Hematopoietic multipotent progenitor cell treated with erythropoietin and hydrocortisone succinate and interleukin-3 and kit ligand, for 4 days (in vitro differentiated cells): ENCODE measurements around the gene ZNF521.

Source experiments
- DNase-seq: peaks from one replicate; pipeline ENCODE4 v3.0.0-alpha.2; 2015

The ZNF521 gene

DNA sequence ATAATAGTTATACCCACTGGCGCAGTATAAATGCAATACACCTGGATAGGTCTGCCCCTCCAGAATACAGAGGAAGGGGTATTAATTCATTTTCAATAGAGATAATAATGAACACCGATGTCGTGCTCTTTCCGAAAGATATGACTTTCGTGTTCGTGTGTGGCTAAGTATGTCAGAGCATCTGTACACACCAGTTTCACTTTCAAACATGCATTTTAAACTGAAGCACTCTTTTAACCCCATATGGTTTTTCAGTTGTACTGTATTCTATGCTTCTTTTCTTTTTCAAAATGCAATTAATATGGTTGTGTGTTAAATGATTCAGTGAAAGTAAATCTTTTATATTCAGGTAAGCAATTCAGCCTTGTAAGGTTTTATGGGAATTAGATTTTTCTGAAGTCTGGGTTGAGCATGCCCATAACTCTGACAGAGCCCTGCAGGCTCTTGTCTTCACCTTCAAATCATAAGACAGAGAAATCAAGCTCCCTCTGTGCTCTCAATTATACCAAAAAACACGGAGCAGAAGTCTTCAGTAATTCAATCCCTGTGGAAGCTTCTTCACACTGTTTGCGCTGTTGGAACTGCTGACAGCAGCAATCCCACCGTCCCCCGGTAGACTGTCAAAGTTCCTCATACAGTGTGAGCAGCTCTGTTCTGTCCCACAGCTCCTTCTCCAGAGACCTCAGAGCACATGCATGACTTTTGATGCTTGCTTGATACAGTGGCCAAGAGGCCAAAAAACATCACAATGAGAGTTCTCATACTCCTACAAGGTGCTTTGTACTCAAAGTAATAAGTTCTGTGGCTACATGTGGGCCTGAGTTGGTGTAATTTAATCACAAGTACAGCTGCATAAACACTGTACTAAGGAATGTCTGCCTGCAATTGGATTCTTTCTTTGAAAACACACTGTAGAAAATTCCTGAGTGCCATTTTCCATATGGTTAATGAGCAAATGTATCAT is 186.8 kb downstream of the ZNF521 start:
- peak; percentile 69 for DNase-seq

DNA sequence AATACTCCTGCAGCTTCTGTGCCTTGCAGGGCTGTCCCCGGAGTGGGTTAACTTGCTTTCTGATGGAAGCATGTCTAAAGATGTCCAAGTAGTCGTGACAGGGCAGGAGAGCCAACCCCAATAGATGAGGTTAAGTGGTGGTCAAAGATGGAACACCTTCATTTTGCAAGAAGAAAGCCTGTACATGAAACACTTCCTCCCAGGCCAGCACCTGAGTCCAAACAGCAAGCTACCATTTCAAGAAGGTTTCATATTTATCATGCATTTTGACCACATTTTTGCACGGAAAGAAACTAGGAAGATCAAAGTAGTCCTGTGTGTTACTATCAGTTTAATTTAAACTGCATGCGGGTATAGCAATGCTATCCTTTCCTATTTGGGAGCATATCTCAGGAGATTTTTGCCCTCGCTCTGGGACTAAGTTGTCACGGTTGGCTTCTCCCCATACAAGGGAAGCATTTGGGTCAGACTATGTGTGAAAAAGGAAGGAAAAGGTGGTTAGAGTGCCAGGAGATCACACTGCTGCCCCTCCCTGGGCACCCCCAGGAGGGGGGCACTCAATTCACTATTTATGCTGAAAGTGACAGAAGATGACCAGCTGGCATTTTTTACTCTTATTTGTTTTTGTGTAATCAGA is 187.6 kb downstream of the ZNF521 start:
- no peak for DNase-seq

DNA sequence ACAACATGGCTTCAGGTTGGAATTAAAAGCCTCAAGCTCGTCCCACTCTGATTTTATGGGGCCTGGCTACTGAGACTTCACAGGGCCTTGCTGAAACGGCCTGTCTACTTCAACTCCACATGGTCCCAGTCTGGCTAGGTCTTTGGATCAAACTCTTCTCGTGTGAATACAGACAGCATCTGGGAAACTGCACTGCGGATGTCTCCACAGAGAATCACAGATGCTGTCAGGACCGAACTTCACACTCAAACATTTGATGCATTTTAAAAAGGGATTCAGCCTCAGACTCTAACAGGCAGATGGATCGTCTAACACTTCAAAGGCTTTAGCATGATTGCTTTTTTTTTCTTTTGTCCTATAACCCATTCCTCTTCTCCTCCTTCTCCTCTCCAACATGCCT is 198.5 kb downstream of the ZNF521 start:
- no peak for DNase-seq

DNA sequence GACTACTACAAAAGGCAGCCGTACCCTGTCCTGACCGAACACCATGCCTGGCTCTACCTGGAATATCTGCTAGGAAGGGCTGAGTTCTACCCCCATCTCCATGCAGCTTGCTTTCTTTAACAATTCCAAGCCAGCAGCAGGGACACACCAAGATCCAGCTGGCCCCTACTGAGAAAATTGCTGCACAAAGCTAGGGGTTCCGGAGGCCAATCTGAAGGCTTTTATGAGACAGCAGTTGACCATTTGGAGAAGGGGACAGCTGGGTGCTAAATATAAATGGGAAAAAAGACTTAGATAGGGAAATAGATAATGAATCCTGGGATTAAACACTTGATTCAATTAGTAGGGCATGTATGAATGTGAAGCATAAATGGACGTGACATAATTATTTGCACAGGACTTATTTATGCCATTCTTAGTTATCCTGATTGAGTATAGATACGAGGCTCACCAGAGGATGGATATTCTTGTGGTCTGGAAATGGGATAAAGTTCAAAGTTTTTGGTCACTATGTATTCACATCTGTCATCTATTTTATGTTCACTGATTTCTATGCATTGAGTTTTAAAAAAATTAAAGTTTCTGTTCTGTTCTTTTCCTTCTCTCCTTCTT is 204.0 kb downstream of the ZNF521 start:
- no peak for DNase-seq

DNA sequence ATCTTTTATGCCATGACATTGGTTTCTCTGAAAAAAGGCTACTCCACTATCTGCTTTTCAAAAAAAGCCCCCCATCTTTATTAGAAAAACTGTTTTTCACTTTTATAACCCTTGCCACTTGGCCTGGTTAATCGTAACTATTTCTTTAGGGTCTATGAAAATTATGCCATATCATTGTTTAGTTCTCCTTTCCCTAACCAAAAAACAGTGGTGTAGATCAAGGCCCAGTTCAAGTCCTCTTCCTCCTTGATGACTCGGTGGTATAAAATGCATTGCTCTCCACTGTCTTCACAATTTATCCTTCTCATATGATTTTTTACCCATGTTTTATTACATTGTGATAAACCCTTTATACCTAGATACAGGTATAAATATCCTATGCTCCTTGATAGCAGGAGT is 205.5 kb downstream of the ZNF521 start:
- DNase-seq, result peak; percentile 42

DNA sequence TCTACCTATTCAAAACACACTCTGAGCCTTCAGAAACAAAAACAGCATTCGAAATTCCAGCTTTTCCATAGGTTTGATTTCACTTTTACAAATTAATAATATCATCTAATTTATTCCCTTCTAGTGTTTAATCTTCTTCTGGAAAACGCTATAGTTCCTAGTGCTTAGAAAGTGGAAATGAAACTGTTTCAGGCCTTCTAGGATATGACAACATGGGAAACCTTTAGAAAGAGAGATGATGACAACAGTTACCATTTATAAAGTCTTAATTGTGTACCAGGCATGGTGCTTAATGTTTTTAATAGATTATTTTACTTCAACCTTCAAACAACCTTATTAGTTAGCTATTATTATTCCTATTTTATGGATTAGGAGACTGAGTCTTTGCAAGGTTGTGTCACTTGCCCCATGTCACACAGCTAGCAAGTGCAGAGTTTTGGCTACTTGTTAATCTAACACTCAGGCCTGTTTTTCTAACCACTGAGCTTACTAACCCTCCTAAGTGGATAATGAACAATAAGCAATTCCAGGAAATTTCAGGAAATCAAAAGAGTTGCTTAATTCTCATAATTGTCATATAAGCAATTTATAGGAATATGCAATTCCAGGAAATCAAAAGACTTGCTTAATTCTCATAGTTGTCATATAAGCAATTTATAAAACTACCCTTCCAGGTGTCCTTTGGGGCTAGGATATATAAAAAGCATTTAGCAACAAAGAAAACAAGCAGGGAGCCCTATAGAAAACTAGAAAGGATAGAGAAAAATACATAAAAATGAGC is 206.0 kb downstream of the ZNF521 start:
- no peak for DNase-seq

DNA sequence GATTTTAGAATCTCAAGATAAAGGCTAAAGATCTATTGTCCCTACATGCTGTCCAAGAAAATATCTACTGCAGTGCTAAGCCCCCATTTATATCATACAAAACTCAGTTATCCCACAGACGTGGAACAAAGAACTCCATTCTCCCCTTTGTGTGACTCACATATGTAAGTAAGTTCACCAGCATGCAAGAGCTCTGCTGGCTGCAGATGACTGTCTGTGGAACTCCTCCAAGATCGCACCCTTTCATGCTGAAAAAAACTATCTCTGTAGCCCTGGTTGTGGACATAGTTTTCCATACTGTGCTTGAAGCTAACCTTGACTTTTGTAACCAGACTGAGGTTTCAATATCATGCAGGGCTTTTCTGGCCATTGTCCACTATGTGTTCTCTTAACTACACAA is 207.1 kb downstream of the ZNF521 start:
- DNase-seq, result no peak

DNA sequence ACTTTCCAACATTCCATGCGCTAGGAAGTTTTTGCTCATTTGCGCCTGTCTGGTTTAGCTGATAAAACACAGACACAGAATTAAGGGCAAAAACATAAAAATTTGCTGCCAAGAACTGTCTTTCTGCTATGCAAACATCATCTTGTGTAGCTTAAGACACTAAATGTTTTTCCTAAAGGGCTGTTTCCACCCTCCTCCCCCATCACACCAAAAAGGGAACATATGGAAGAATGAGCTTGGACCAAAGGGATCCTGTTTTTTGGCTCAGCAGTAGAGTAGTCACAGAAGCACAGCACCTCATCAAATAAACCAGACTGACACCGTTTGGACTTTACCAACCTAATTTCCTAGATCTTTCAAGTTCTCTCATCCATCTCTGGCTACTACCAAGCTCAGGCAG is 210.1 kb downstream of the ZNF521 start:
- no peak for DNase-seq

DNA sequence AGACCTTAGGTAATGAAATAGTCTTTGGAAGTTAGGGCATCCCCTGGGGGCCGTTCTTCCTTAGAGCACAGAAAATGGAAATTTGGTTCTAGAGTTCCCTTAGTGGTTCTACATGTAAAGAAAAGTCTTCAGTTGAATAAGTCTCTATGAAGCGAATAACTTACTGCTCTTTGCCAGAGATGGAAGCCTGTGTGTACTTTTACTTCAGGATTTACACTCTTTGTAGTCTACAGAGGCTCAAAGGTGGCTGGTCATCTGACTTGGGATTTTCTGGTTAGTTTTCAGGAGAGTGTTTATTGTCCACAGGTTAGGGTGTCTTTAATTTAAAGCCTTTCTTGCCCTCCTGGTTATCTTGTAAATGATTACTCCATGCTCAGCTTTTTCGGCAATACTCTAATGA is 210.6 kb downstream of the ZNF521 start:
- no peak for DNase-seq

DNA sequence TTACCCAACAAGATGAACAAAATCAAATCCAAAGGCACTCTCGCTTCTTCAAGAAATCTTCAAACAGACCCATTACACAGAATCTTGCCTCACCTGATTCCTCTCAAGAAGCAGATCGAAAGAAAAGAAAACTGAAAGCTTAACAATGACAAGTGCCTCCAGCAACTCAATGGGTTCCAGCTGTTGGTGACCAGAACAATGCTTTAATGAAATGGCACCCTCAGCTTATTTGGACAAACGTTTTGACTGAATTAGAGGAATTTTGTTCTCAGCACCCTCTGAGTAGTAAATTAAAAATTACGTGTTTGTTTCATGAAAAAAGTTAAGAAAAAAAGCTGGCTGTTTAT is 211.0 kb downstream of the ZNF521 start:
- no peak for DNase-seq

DNA sequence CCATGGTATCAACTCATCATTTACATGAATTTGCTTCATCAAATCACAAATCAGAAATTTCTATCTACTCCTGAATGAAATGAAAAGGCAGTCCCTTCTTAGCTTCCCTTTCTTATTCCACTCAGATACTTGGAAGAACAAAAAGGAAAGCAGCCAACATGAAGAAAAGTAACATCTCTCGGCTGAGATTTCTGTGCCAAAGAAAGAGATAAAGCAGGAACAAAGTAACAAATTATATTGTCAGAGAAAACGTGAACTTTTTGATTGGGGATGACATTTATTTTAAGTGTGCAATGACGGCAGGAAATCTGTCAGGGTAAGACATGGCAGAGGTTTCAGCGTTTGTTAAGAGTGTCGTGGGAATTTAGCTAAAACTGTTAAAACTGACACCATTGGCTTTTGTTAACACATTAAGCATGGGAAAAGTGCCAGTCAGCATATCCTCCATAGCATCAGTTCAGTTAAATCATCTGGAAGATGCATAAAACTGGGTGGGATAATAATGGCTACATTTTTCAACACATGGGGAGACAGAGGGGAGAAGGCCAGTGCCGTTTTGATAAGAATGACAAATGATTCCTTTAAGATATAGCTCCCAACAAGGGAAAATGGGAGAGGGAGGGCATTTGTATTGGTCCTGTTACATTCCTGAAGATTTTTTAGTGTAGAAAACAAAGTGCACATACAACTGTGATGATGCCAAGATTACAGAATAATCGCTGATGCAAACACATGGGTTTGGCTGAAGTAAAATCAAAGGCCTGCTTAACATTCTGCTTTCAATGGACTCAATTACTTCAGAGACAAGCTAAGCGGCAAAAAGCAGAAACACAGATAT is 211.6 kb downstream of the ZNF521 start:
- no peak for DNase-seq

DNA sequence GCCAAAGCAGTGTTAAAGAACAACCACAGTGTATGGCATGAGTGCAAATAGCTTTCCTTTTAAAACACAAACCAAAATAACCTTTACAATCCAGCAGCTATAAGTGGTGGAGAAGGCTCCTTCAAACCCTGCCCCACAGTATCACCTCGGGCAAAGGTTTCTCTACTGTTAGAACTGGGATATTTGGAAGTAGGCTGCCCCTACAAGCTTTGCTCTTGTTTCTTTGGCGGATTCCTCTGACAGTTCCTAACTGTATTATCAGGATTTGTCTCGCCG is 214.8 kb downstream of the ZNF521 start:
- no peak for DNase-seq

DNA sequence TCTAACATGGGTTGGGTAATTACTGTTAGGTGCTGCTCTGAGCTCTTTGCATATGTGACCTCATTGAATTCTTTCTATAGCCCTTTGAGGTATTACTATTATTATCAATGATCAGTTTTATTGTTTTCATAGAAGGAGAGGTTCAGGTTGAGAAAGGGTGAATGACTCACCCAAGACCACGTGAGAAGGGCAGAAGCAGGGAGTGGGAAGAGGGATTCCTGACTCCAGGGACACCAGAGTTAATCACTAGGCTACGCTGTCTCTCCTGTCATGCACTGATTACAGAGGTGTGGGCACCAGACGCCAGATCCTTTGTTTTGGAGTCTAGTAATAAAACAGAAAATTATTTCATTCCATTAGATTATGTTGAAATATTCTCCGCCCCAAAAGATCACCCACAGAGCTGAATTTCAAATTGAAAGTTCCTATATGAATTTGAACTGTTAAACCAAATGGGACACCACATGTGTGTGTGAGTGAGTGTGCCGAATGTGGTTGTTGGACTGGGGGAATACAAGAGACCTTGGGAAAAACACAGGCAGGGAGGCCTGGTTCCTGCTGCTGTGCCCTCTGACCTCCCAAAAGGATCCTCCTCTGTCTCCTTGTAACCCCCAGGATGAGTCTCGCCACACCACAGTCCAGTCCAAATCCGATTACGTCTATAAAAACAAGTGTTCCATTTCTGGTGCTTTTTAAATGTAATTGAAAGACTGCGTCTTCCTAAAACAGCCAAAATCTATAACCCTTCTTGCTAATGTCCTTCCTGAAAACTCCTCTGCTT is 215.4 kb downstream of the ZNF521 start:
- DNase-seq, result no peak

DNA sequence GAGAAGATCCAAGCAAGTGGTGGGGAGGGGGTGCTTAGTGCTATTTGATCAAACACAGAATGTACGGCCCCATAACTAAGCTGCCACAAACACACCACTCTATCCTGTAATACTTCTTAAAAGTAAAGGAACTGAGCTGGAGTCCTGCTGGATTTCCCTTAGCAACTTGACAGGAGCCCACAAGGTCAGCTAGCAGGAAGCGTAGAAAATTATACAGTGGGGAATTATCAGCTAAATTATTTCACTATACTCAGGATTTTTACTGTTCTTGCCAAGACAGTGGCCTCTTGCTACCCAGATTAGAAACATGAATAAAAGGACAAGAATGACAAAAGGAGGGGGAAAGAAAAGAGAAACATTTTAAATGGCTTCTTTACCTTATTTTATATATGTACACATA is 217.1 kb downstream of the ZNF521 start:
- no peak for DNase-seq

DNA sequence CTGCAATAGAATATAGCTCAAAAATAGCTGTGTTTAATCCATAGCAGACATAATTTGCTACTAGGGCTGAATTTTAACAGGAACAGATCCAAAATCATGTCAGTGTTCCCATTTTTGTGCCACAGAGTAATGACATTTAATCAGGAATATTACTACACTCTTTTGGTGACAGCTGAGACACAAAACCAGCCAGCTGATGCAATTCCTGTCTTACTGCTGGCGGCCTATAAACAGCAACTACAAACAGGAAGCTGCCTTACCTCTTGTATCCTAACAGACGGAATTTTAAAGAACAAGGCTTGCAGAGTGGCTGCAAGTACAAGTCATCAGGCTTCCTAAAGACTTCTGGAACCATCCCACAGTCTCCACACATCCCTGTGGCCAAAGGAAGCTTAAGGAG is 218.1 kb downstream of the ZNF521 start:
- DNase-seq, result no peak

DNA sequence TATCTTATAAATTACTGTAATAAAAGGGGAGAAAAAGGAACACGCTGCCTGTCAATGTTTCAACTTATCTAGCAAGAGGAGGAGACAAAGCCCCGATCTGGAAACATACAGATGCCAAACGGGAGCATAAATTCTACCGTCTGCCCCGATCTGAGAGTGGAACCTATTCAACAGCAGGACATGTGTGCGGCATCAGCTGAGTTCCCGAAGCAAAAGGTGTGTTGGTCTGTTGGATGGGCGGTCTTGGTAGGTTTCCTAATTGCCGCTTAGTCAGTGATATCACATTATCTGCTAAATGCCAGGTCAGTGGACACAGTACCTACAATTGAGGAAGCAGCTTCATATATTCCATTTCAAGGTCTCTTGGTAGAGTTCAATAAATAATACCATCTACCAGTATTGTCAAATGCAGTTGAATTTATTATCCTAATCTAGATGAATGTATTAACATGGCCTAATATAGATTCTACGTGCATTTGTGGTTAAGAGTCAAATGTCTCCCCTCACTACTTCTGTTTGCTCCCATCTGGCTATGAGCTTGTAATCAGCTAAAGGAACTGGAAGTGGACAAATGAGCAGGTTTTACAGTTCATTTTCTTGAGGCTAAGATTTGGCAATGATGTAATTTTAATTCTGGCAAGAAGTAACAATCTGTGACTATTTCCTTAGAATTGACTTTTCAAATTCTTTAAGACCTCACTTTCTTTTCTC is 219.0 kb downstream of the ZNF521 start:
- DNase-seq, result no peak

DNA sequence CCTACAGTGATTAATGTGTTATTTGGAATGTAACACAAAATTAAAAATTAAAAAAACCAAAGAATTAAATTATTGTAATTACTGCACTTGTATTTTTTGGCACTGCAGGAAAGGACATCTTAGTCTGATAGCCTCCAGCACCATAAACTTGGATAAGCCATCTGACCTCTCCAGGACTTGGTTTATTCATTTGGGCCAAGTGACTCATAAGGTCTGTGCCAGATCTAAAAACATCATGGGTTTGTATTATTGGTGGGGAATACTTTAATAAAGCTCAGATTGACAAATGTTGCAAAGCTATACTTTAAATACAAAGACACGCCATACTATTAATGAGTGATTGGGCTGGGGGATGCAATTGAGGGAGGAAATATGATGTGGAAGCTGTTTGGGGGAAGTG is 225.2 kb downstream of the ZNF521 start:
- no peak for DNase-seq

DNA sequence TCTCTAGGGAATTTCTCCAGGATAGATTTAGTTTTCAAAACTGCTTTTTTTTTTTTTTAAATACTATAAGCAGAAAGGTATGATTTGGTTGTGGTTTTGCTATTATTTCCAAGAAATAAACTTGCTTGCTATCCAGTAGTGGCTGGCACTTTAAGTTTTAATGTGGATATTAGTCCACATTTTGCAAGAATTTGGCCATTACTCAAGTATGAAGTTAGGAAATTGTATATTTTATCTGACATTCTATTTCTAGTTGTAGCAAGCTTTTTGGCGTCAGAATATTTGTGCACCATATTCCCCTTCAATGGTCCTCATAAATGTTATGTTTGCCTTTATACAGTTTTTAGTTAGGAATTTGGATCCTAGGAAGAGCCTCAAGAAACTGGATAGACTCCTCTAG is 226.3 kb downstream of the ZNF521 start:
- no peak for DNase-seq

DNA sequence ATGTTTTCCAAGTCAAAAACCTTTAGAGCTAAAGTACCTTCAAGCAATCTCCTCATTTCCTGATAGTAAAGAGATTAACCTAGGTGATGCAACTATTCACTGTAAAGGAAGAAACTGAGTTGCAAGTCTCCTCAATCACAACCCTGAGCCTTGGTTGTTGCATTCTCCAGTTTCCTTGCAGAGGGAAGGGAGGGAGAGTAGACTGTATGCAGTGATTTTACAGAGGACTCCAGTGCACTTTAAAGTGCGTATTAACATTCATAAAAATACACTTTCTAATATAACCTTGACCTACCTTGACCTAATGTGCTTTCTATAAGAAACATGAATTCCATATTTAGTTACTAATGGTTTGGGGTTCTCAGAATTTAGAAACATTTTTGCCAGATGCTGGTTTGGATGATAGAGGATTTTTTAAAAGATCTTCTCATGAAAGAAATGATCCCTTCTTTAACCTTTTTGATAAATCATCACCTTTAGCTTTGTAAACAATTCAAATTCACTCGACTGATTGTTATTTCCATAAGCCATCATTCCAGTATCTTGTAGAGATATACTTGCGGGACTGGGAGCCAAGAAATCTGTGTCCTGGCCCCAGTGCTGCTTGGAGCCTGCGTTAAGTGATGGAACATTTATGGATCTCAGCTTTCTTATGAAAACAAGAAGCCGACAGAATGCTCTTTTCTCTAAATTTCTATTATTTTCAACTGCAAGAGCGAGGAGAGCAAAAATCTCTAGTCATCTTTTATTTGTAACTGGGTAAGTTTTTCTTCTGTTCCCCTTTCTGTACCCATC is 228.3 kb downstream of the ZNF521 start:
- DNase-seq, result no peak

DNA sequence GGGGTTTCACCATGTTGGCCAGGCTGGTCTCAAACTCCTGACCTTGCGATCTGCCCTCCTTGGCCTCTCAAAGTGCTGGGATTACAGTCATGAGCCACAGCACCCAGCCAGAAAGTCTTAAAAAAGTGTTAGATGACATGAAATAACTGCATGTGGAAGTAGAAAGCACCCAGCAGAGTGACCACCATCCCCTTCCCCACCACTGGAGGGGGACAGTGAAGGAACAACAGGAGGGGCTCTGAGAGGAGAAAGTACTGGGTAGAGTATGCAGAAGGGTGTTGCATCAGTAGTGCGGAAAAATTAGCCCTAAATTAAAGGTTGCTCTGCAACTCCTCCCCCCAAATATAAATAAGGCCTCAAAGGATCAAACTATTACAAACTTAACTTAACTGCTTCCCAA is 230.5 kb downstream of the ZNF521 start:
- no peak for DNase-seq
